HepG2 (cell line): Measurements from ENCODE around the gene LBX1. TPM values are rescaled to one million over a fixed set of nuclear protein-coding genes. Genes with fewer than 3 reads are reported as not detected.

Experiments
- ATAC-seq: fragments of 200-7000 bp; cut with Tn5 transposase; 3 replicates; pipeline ENCODE4 v1.9.1; 2020; ENCODE audit warnings: mild to moderate bottlenecking, moderate library complexity
- BruUV-seq: library from RNA; stranded (reverse); fragments of 400-500 nt; replicated peaks from 2 replicates; lab custom pipeline; 2021; lab: Mats Ljungman, UMichigan
- CTCF ChIA-PET: fragments of 300-600 bp; formaldehyde crosslinking; extraction: SDS; loops from one replicate; lab custom pipeline; 2021; ENCODE audit warnings: low total read pairs, inconsistent platforms, low intra/inter-chr PET ratio; lab: Yijun Ruan, JAX
- POLR2A ChIA-PET: fragments of 350-600 bp; sonication (Branson Sonifier 250); formaldehyde crosslinking; loops from one replicate; lab custom pipeline; 2020; ENCODE audit warnings: antibody characterized with exemption, inconsistent platforms; lab: Yijun Ruan, JAX
- DNase-seq: peaks from one replicate; pipeline ENCODE4 v3.0.0-alpha.2; 2015; ENCODE audit warnings: low spot score
- FAIRE-seq: peaks from 3 replicates; lab custom pipeline; 2011; peaks lifted over from hg19 to GRCh38; lab: Jason Lieb, UNC
- H2AFZ ChIP-seq: one replicate; pipeline ENCODE4 v1.6.1; 2011; ENCODE audit warnings: low read length, inconsistent platforms
- H3K27ac ChIP-seq: fragments of 300-600 bp; 3 replicates; pipeline ENCODE4 v1.8.0; 2011; ENCODE audit warnings: mixed run types, mild to moderate bottlenecking, mixed read lengths, low read length, inconsistent platforms; ENCODE audit not compliant: insufficient read depth; ENCODE audit errors: extremely low read length
- H3K27me3 ChIP-seq, 2 experiments: fragments of 200-600 bp in 1 of 2; 2 replicates in 1 of 2; 3 replicates in 1 of 2; pipeline versions ENCODE4 v1.6.0 to v1.8.0; 2011; ENCODE audit warnings: low read length in 2 of 2, mild to moderate bottlenecking in 2 of 2, moderate library complexity in 2 of 2, inconsistent platforms in 1 of 2; ENCODE audit not compliant: insufficient read depth in 2 of 2, control insufficient read depth in 1 of 2
- H3K36me3 ChIP-seq, 2 experiments: fragments of 200-600 bp in 1 of 2; replicated peaks in 1 of 2; 2 replicates in 1 of 2; 3 replicates in 1 of 2; pipeline versions ENCODE4 v1.5.1 to v1.8.0; 2011; ENCODE audit warnings: low read length in 2 of 2, inconsistent platforms in 1 of 2; ENCODE audit not compliant: insufficient read depth in 2 of 2, control insufficient read depth in 1 of 2
- H3K4me1 ChIP-seq: 2 replicates; pipeline ENCODE4 v1.5.1; 2012; ENCODE audit warnings: low read length, inconsistent platforms; ENCODE audit not compliant: insufficient read depth
- H3K4me2 ChIP-seq: 2 replicates; pipeline ENCODE4 v1.6.0; 2011; ENCODE audit warnings: low read depth, low read length, inconsistent platforms
- H3K4me3 ChIP-seq, 3 experiments: fragments of 200-600 bp in 1 of 3; sonication (generic), shearing (Covaris generic) in 1 of 3; replicated peaks in 1 of 3; 2 replicates each; pipeline ENCODE4 v1.5.1; 2011 to 2016; ENCODE audit warnings: low read length in 3 of 3, inconsistent platforms in 2 of 3, low read depth in 2 of 3, mild to moderate bottlenecking in 2 of 3, control low read depth in 1 of 3, mixed read lengths in 1 of 3; ENCODE audit not compliant: insufficient read depth in 1 of 3
- H3K79me2 ChIP-seq: one replicate; pipeline ENCODE4 v1.6.1; 2011; ENCODE audit warnings: low read length, inconsistent platforms; ENCODE audit not compliant: insufficient read depth
- H3K9ac ChIP-seq: 2 replicates; pipeline ENCODE4 v1.6.0; 2011; ENCODE audit warnings: mild to moderate bottlenecking, low read depth, low read length, inconsistent platforms; ENCODE audit not compliant: insufficient read depth
- H3K9me3 ChIP-seq: 2 replicates; pipeline ENCODE4 v1.5.1; 2012; ENCODE audit warnings: mild to moderate bottlenecking, low read length
- H4K20me1 ChIP-seq: 2 replicates; pipeline ENCODE4 v1.6.0; 2011; ENCODE audit warnings: inconsistent platforms, mild to moderate bottlenecking, low read length, moderate library complexity; ENCODE audit not compliant: insufficient read depth
- ATF3 ChIP-seq: sonication (generic); formaldehyde crosslinking; IDR thresholded peaks from 2 replicates; pipeline ENCODE4 v1.4.0; 2020; ENCODE audit warnings: missing genetic modification reagents
- ATF7-NPFF ChIP-seq: sonication (generic); formaldehyde crosslinking; IDR thresholded peaks from 2 replicates; pipeline ENCODE4 v1.8.1; 2023; ENCODE audit warnings: mild to moderate bottlenecking, low read depth, missing genetic modification reagents, moderate library complexity
- CHD4 ChIP-seq: fragments of 200-600 bp; sonication (generic); IDR thresholded peaks from 2 replicates; pipeline ENCODE4 v1.7.0; 2017; ENCODE audit warnings: mild to moderate bottlenecking, low read length, borderline replicate concordance
- CREB1 ChIP-seq, 2 experiments: fragments of 450-650 bp in 1 of 2; IDR thresholded peaks; 2 replicates each; pipeline ENCODE4 v1.6.1; 2016 to 2017; ENCODE audit warnings: control low read depth in 1 of 2, mild to moderate bottlenecking in 1 of 2, missing compliant biosample characterization in 1 of 2, missing genetic modification characterization in 1 of 2
- HMGA1 ChIP-seq: sonication (generic); formaldehyde crosslinking; conservative IDR thresholded peaks from 2 replicates; pipeline ENCODE4 v1.4.0; 2020; ENCODE audit warnings: missing genetic modification reagents
- MEF2D ChIP-seq: sonication (generic); formaldehyde crosslinking; IDR thresholded peaks from 2 replicates; pipeline ENCODE4 v1.5.1; 2020; ENCODE audit warnings: mild to moderate bottlenecking, missing genetic modification reagents
- NAIF1 ChIP-seq: sonication (generic); formaldehyde crosslinking; IDR thresholded peaks from 2 replicates; pipeline ENCODE4 v1.5.0; 2020; ENCODE audit warnings: mild to moderate bottlenecking, missing genetic modification reagents, borderline replicate concordance
- PAF1 ChIP-seq: IDR thresholded peaks from 2 replicates; pipeline ENCODE4 v1.6.1; 2016; ENCODE audit warnings: missing genetic modification reagents, missing compliant biosample characterization
- SP4 ChIP-seq: sonication (generic); formaldehyde crosslinking; IDR thresholded peaks from 2 replicates; pipeline ENCODE4 v1.8.1; 2023; ENCODE audit warnings: mild to moderate bottlenecking, missing genetic modification reagents
- TFAP4 ChIP-seq: sonication (generic); IDR thresholded peaks from 2 replicates; pipeline ENCODE4 v1.6.1; 2016; ENCODE audit warnings: low read depth, borderline replicate concordance
- TGIF2 ChIP-seq: IDR thresholded peaks from 2 replicates; pipeline ENCODE4 v1.6.1; 2016; ENCODE audit warnings: control low read depth, missing compliant biosample characterization
- U2AF2 ChIP-seq: fragments of 200-400 bp; formaldehyde crosslinking; IDR thresholded peaks from 2 replicates; pipeline ENCODE4 v1.6.1; 2017; ENCODE audit warnings: low read depth, mild to moderate bottlenecking, low read length
- ZFP36L2 ChIP-seq: sonication (generic); formaldehyde crosslinking; IDR thresholded peaks from 2 replicates; pipeline ENCODE4 v1.4.0; 2020; ENCODE audit warnings: missing genetic modification reagents
- ZFX ChIP-seq: sonication (generic); formaldehyde crosslinking; IDR thresholded peaks from 2 replicates; pipeline ENCODE4 v1.4.0; 2020; ENCODE audit warnings: mild to moderate bottlenecking, low read depth, missing genetic modification reagents, moderate library complexity
- ZNF20 ChIP-seq: sonication (generic); formaldehyde crosslinking; IDR thresholded peaks from 2 replicates; pipeline ENCODE4 v1.4.0; 2020; ENCODE audit warnings: mild to moderate bottlenecking, moderate library complexity, missing genetic modification reagents
- ZNF430 ChIP-seq: sonication (generic); formaldehyde crosslinking; IDR thresholded peaks from 2 replicates; pipeline ENCODE4 v1.9.0; 2021; ENCODE audit warnings: mild to moderate bottlenecking, missing genetic modification reagents
- ZNF558 ChIP-seq: sonication (generic); formaldehyde crosslinking; IDR thresholded peaks from 2 replicates; pipeline ENCODE4 v1.9.0; 2022; ENCODE audit warnings: mild to moderate bottlenecking, missing genetic modification reagents, borderline replicate concordance
- ZNF652 ChIP-seq: IDR thresholded peaks from 2 replicates; pipeline ENCODE4 v1.6.1; 2016; ENCODE audit warnings: low read depth, borderline replicate concordance
- ZNF773 ChIP-seq: sonication (generic); formaldehyde crosslinking; IDR thresholded peaks from 2 replicates; pipeline ENCODE4 v1.4.0; 2020; ENCODE audit warnings: missing genetic modification reagents, borderline replicate concordance
- ZZZ3 ChIP-seq: sonication (generic); formaldehyde crosslinking; IDR thresholded peaks from 2 replicates; pipeline ENCODE4 v1.4.0; 2020; ENCODE audit warnings: missing genetic modification reagents, mild to moderate bottlenecking, borderline replicate concordance
- WGBS: methylation state at CpG from one replicate; pipeline ENCODE4 v1.1.6; 2017; ENCODE audit warnings: low lambda C conversion rate; 5-methylcytosine and 5-hydroxymethylcytosine counted together
- in situ Hi-C: cut with HindIII; loops from 2 replicates; pipeline ENCODE4 v1.10.0; 2017; ENCODE audit warnings: low pct_unique_long_range_greater_than_20kb; ENCODE audit not compliant: extremely low pct_ligation_motif_present
- intact Hi-C: fragments of 100-400 bp; cut with micrococcal nuclease; formaldehyde crosslinking; loops from one replicate; pipeline ENCODE4 v1.10.0; 2022; ENCODE audit not compliant: unreplicated experiment
- polyA plus RNA-seq, 8 experiments: library from polyadenylated mRNA; depleted of rRNA in 3 of 8; stranded (reverse) in 7 of 8; unstranded in 1 of 8; fragments of >200 nt; fragmentation: Illumina TruSeq in 4 of 8; extraction: Trizol in 4 of 8; gene quantifications; 2 replicates each; pipeline versions ENCODE4 v1.2.1 to v1.2.3, GENCODE V29; 2011 to 2016; ENCODE audit warnings: low read depth in 4 of 8, missing spikeins in 1 of 8, mixed read lengths in 1 of 8; ENCODE audit not compliant: insufficient read depth in 1 of 8
- total RNA-seq, 5 experiments: library from RNA; depleted of rRNA; stranded (reverse); fragments of >200 nt; fragmentation: Illumina TruSeq; extraction: Trizol; gene quantifications; 2 replicates each; pipeline ENCODE4 v1.2.3, GENCODE V29; 2016; ENCODE audit warnings: low read depth in 1 of 5
- TF ChIP-seq, protein P1 (sequence below): sonication (generic); formaldehyde crosslinking; conservative IDR thresholded peaks from 2 replicates; pipeline ENCODE4 v1.8.0; 2022; ENCODE audit warnings: mild to moderate bottlenecking, moderate library complexity, missing genetic modification reagents

Gene LBX1
- total and polyA plus RNA-seq, 2 of the 13 experiments (the other 11 are each of a cell fraction or from before 2014, with no cell fraction given): not detected

- no peak for TF ChIP-seq ATF3 (CRISPR knock-in tag)
- no peak for TF ChIP-seq TGIF2 (CRISPR knock-in tag)
- TF ChIP-seq U2AF2: no peak
- TF ChIP-seq CHD4: no peak
- no peak for TF ChIP-seq PAF1 (CRISPR knock-in tag)
- no peak for TF ChIP-seq ZNF652 (CRISPR knock-in tag)
- no peak for TF ChIP-seq ZFX (CRISPR knock-in tag)
- no peak for TF ChIP-seq ATF7-NPFF (CRISPR knock-in tag)
- TF ChIP-seq MEF2D (CRISPR knock-in tag): no peak
- TF ChIP-seq ZFP36L2 (CRISPR knock-in tag): no peak
- no peak for TF ChIP-seq ZZZ3 (CRISPR knock-in tag)
- TF ChIP-seq, all 625 proteins: peak for 0
These were observed 20.9 kb upstream of the LBX1 start (continued) for GRCh38 chr10:101250136-101250535.

DNA sequence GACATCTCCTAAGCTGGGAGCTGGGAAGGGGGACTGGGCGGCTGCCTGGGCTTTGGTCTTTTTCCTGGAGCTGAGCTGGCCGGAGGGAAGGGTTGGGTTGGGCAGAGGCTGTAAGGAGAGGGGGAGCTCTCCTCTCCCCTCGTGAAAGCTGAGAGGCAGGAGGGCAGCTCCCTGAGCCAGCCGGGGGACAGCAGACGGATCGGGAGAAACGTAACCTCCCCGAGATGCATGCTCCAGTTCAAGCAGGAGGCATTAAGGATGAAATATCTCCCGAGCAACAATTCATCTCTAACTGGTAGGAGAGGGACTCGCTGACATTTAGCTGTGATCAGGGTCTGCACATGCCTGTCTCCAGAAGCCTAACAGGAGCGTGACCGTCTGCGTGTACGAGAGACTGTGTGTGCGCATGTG is 19.9 kb upstream of the LBX1 start:
- DNase-seq (no peak), FAIRE-seq (no peak), ATAC-seq (no peak)
- ChIA-PET POLR2A (no interaction called here), CTCF (no interaction called here)
- no peaks in the 10 kb centered on the region for H4K20me1 ChIP-seq
- no peak overlapping the region for H3K9ac ChIP-seq
- no peak overlapping the region for H3K4me2 ChIP-seq
- no peak overlapping the region for H3K27ac ChIP-seq
- in situ Hi-C loops (no loop called here), intact Hi-C loops (no loop called here)
- H3K36me3 ChIP-seq: no peaks in the 10 kb centered on the region
- no peak overlapping the region for H2AFZ ChIP-seq
- no peaks in the 10 kb centered on the region for H3K4me1 ChIP-seq
- H3K79me2 ChIP-seq: no peaks in the 10 kb centered on the region
- no peak overlapping the region for H3K4me3 ChIP-seq
- peaks cover 4 to 39% of the 10 kb centered on the region in 2 experiments; a peak in 4 of 5 replicates for H3K27me3 ChIP-seq
- H3K9me3 ChIP-seq: no peaks in the 10 kb centered on the region
- no TSS peak for BruUV-seq
- WGBS: 24% methylated on average over 7 of the region's 15 CpGs
- TF ChIP-seq ZNF773 (no peak), ZNF558 (CRISPR knock-in tag) (no peak), HMGA1 (CRISPR knock-in tag) (no peak), ZNF20 (CRISPR knock-in tag) (no peak), CREB1 (IDR thresholded peaks at IDR 0.05) (no peak), CREB1 (CRISPR knock-in tag; IDR thresholded peaks at IDR 0.05) (no peak), ZNF430 (CRISPR knock-in tag) (no peak), TFAP4 (no peak), NAIF1 (no peak), SP4 (CRISPR knock-in tag) (no peak)
- TF ChIP-seq, protein P1, sequence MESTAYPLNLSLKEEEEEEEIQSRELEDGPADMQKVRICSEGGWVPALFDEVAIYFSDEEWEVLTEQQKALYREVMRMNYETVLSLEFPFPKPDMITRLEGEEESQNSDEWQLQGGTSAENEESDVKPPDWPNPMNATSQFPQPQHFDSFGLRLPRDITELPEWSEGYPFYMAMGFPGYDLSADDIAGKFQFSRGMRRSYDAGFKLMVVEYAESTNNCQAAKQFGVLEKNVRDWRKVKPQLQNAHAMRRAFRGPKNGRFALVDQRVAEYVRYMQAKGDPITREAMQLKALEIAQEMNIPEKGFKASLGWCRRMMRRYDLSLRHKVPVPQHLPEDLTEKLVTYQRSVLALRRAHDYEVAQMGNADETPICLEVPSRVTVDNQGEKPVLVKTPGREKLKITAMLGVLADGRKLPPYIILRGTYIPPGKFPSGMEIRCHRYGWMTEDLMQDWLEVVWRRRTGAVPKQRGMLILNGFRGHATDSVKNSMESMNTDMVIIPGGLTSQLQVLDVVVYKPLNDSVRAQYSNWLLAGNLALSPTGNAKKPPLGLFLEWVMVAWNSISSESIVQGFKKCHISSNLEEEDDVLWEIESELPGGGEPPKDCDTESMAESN (CRISPR knock-in tag): no peak
